Caco-2 (cell line): ENCODE data around the gene CRYBG1. TPM values are rescaled to one million over a fixed set of nuclear protein-coding genes. Genes with fewer than 3 reads are reported as not detected.

ENCODE experiments used
- BruUV-seq: library from RNA; stranded (reverse); fragments of 400-500 nt; replicated peaks from 2 replicates; lab custom pipeline; 2021; lab: Mats Ljungman, UMichigan
- CTCF ChIA-PET: fragments of 300-600 bp; sonication (Branson Sonifier 250); formaldehyde crosslinking; loops from one replicate; lab custom pipeline; 2022; ENCODE audit warnings: antibody characterized with exemption; lab: Charles Lee
- POLR2A ChIA-PET: fragments of 300-600 bp; sonication (Branson Sonifier 250); formaldehyde crosslinking; loops from one replicate; lab custom pipeline; 2022; ENCODE audit warnings: antibody characterized with exemption; lab: Charles Lee
- DNase-seq, 2 experiments: peaks; one replicate each; pipeline versions ENCODE4 v3.0.0 to v3.0.0-alpha.2; 2020 to 2022
- H3K27me3 ChIP-seq: replicated peaks from 2 replicates; pipeline ENCODE4 v1.6.0; 2011; ENCODE audit warnings: low read length; ENCODE audit not compliant: control insufficient read depth, insufficient read depth
- H3K36me3 ChIP-seq: 2 replicates; pipeline ENCODE4 v1.5.1; 2011; ENCODE audit warnings: low read length; ENCODE audit not compliant: control insufficient read depth, insufficient read depth
- H3K4me1 ChIP-seq: fragments of 250-450 bp; sonication (Bioruptor Pico); 2 replicates; pipeline ENCODE4 v1.5.1; 2020; ENCODE audit warnings: mild to moderate bottlenecking
- H3K4me3 ChIP-seq: 2 replicates; pipeline ENCODE4 v1.5.1; 2011; ENCODE audit warnings: low read depth, mild to moderate bottlenecking, control low read depth, low read length
- H3K9me3 ChIP-seq: fragments of 250-450 bp; sonication (Bioruptor Pico); 2 replicates; pipeline ENCODE4 v1.5.1; 2020; ENCODE audit warnings: mild to moderate bottlenecking, moderate library complexity
- H3K27ac Mint-ChIP-seq: one replicate; pipeline ENCODE4 v1.8.0; 2022; ENCODE audit warnings: mixed read lengths; ENCODE audit not compliant: unreplicated experiment
- H3K27me3 Mint-ChIP-seq: one replicate; pipeline ENCODE4 v1.8.0; 2022; ENCODE audit warnings: mixed read lengths; ENCODE audit not compliant: insufficient read depth, unreplicated experiment
- H3K36me3 Mint-ChIP-seq: one replicate; pipeline ENCODE4 v1.8.0; 2022; ENCODE audit warnings: mild to moderate bottlenecking, mixed read lengths; ENCODE audit not compliant: insufficient read depth, unreplicated experiment
- H3K4me1 Mint-ChIP-seq: one replicate; pipeline ENCODE4 v1.8.0; 2022; ENCODE audit warnings: low read depth, mixed read lengths; ENCODE audit not compliant: unreplicated experiment
- H3K4me3 Mint-ChIP-seq: one replicate; pipeline ENCODE4 v1.8.0; 2022; ENCODE audit warnings: mild to moderate bottlenecking, moderate library complexity, mixed read lengths; ENCODE audit not compliant: unreplicated experiment
- H3K9me3 Mint-ChIP-seq: one replicate; pipeline ENCODE4 v1.8.0; 2022; ENCODE audit warnings: mixed read lengths; ENCODE audit not compliant: unreplicated experiment
- CTCF ChIP-seq, 2 experiments: fragments of 200-600 bp in 1 of 2; IDR thresholded peaks; 1 replicate in 1 of 2; 2 replicates in 1 of 2; pipeline versions ENCODE4 v1.5.1 to v1.8.0; 2011 to 2022; ENCODE audit warnings: antibody characterized with exemption in 1 of 2, control low read depth in 1 of 2, inconsistent platforms in 1 of 2, low read depth in 1 of 2, low read length in 1 of 2, mild to moderate bottlenecking in 1 of 2, moderate library complexity in 1 of 2; ENCODE audit not compliant: insufficient read depth in 1 of 2, severe bottlenecking in 1 of 2, unreplicated experiment in 1 of 2
- intact Hi-C: fragments of 100-400 bp; cut with micrococcal nuclease; formaldehyde crosslinking; loops from one replicate; pipeline ENCODE4 v1.10.0; 2022; ENCODE audit not compliant: unreplicated experiment
- total RNA-seq: library from RNA; stranded (reverse); gene quantifications from 2 replicates; pipeline ENCODE4 v1.2.3, GENCODE V29; 2022

Gene CRYBG1
- total RNA-seq, 1 experiment from 2014 or later: 13.2 TPM

DNA sequence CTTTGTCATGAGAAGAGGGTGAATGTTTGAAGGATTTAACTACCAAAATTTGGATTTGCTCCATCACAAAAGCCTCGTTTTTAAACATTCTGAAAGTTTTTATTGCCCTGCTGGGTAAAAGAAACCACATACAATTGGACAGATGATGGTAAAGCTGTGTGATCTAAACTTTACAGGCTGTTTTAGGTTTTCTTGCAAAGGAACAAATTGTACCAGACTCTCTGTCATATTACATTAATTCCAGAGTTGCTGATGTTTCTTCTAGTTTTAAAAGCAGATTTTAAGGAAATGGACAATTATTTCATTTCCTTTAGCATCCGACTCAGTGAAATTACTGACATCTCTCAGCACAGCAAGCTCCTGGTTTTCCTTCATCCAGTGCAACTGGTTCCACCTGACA, 53.2 kb downstream of the CRYBG1 start:
- intact Hi-C loops: no loop called here
- ChIA-PET CTCF (no interaction called here), POLR2A (no interaction called here)
- Histone ChIP-seq H3K9me3 (no peaks in the 10 kb centered on the region), H3K27me3 (no peaks in the 10 kb centered on the region), H3K4me3 (no peak overlapping the region), H3K4me1 (0 out of 2 replicates have a peak, but pooled peaks cover 11% of the 10 kb centered on the region), H3K36me3 (no peaks in the 10 kb centered on the region)
- DNase-seq: no peak
- no peak overlapping the region for H3K27ac Mint-ChIP-seq
- H3K4me3 Mint-ChIP-seq: no peak overlapping the region
- BruUV-seq: no TSS peak
- no peaks in the 10 kb centered on the region for H3K9me3 Mint-ChIP-seq
- H3K27me3 Mint-ChIP-seq: no peaks in the 10 kb centered on the region
- H3K36me3 Mint-ChIP-seq: no peaks in the 10 kb centered on the region
- no peak for TF ChIP-seq CTCF (IDR thresholded peaks at IDR 0.05; ENCODE audit: insufficient read depth in 1 of 2, low read depth in 1 of 2, low read length in 1 of 2, severe bottlenecking in 1 of 2, unreplicated experiment in 1 of 2)
- no peaks in the 10 kb centered on the region for H3K4me1 Mint-ChIP-seq

DNA sequence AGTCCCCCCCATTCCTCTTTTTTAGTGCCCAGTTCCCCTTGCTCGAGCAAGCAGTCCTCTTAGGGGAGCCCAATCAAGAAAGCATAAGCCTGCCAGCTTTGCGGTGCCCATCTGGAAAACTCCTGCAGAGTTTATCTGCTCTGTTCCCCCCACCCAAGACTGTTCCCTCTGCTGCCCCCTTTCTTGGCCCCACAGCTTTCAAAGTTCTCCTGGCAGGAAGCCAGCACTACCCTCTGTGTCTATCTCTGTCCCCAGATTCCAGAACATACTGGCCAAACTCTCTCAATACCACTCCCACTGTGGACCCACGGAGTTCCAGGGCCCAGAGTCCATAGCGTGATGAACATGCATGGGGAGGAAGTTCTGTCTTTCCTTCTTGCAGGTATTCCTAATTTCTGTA, 55.4 kb downstream of the CRYBG1 start:
- CTCF ChIA-PET: interaction anchor here (0.7 kb wide), 1 partner anchor 76 kb away, joined by 3 read pairs; no protein-coding TSS in a partner anchor
- no peaks in the 10 kb centered on the region for H3K36me3 Mint-ChIP-seq
- POLR2A ChIA-PET: no interaction called here

DNA sequence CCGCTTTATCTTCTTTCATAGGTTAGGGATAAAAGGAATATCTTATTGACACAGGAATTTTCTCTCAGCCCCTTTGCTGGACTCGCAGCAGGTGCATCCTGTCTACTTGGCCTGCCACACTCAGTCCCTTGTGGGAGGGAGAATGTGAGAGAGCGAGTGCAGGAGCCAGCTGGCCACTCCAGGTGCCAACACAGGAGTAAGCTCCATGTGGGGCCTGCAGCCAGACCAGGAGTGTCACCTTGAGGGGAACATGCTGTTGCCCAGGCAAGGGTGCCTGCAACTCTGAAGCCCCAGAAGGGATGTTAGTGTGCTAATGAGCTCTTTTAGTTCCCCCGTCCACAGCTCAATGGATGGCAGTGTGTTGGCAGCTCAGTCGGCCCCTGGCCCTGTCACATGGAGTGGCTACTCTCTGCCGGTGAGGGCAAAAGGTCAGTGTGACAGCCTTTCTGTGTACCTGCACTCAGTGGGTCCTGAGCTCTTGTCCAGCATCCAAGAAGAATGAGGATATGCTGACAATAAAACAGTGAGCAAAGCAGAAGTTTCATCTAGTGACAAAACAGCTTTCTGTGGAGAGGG, 57.1 kb downstream of the CRYBG1 start:
- H3K27me3 Mint-ChIP-seq: no peaks in the 10 kb centered on the region
- H3K27ac Mint-ChIP-seq: no peak overlapping the region
- no peak for DNase-seq
- CTCF ChIA-PET: no interaction called here
- no peak overlapping the region for H3K4me3 Mint-ChIP-seq
- no peaks in the 10 kb centered on the region for H3K4me1 Mint-ChIP-seq
- H3K36me3 ChIP-seq: no peaks in the 10 kb centered on the region
- H3K36me3 Mint-ChIP-seq: no peaks in the 10 kb centered on the region
- no peak overlapping the region for H3K4me3 ChIP-seq
- H3K27me3 ChIP-seq: no peaks in the 10 kb centered on the region
- no peaks in the 10 kb centered on the region for H3K9me3 Mint-ChIP-seq
- intact Hi-C loops: no loop called here
- no peaks in the 10 kb centered on the region for H3K9me3 ChIP-seq
- H3K4me1 ChIP-seq: no peaks in the 10 kb centered on the region
- TF ChIP-seq CTCF (IDR thresholded peaks at IDR 0.05; ENCODE audit: insufficient read depth in 1 of 2, low read depth in 1 of 2, low read length in 1 of 2, severe bottlenecking in 1 of 2, unreplicated experiment in 1 of 2): no peak
- BruUV-seq: no TSS peak
- POLR2A ChIA-PET: no interaction called here

More for the DNA sequence above, 55.4 kb downstream of the CRYBG1 start:
- no peaks in the 10 kb centered on the region for H3K9me3 Mint-ChIP-seq
- no TSS peak for BruUV-seq
- no peaks in the 10 kb centered on the region for H3K36me3 ChIP-seq
- H3K27me3 Mint-ChIP-seq: no peaks in the 10 kb centered on the region
- no peak overlapping the region for H3K4me3 Mint-ChIP-seq
- no peaks in the 10 kb centered on the region for H3K4me1 Mint-ChIP-seq
- no peak overlapping the region for H3K4me3 ChIP-seq
- no peak for TF ChIP-seq CTCF (IDR thresholded peaks at IDR 0.05; ENCODE audit: insufficient read depth in 1 of 2, low read depth in 1 of 2, low read length in 1 of 2, severe bottlenecking in 1 of 2, unreplicated experiment in 1 of 2)
- intact Hi-C loops: no loop called here
- H3K4me1 ChIP-seq: 0 out of 2 replicates have a peak, but pooled peaks cover 10% of the 10 kb centered on the region
- DNase-seq: no peak
- no peak overlapping the region for H3K27ac Mint-ChIP-seq
- H3K27me3 ChIP-seq: no peaks in the 10 kb centered on the region
- no peaks in the 10 kb centered on the region for H3K9me3 ChIP-seq
